Endothelial cell of umbilical vein (primary cell): Measurements from ENCODE around the gene CNTF. TPM values are rescaled to one million over a fixed set of nuclear protein-coding genes. Genes with fewer than 3 reads are reported as not detected.

Source experiments
- BruUV-seq: library from RNA; stranded (reverse); fragments of 400-500 nt; replicated peaks from 2 replicates; lab custom pipeline; 2021; lab: Mats Ljungman, UMichigan
- CTCF ChIA-PET: fragments of 300-600, 350-600 bp; sonication (Branson Sonifier 250); formaldehyde crosslinking; loops from one replicate; lab custom pipeline; 2021; ENCODE audit warnings: antibody characterized with exemption, inconsistent platforms; lab: Charles Lee
- POLR2A ChIA-PET: fragments of 300-600, 350-600 bp; sonication (Branson Sonifier 250); formaldehyde crosslinking; loops from one replicate; lab custom pipeline; 2021; ENCODE audit warnings: antibody characterized with exemption, inconsistent platforms; lab: Charles Lee
- DNase-seq: peaks from one replicate; pipeline ENCODE4 v3.0.0-alpha.2; 2011; ENCODE audit warnings: low read depth, low spot score
- FAIRE-seq: peaks from 2 replicates; lab custom pipeline; 2011; peaks lifted over from hg19 to GRCh38; lab: Jason Lieb, UNC
- H2AFZ ChIP-seq: 2 replicates; pipeline ENCODE4 v1.6.0; 2012; ENCODE audit warnings: low read depth, low read length, control low read depth, inconsistent platforms
- H3K27ac ChIP-seq: 2 replicates; pipeline ENCODE4 v1.5.1; 2011; ENCODE audit warnings: low read depth, mild to moderate bottlenecking, control low read depth, low read length, moderate library complexity; ENCODE audit not compliant: insufficient read depth
- H3K27me3 ChIP-seq, 2 experiments: 2 replicates each; pipeline versions ENCODE4 v1.6.0 to v1.6.1; 2011; ENCODE audit warnings: low read length in 2 of 2, mixed read lengths in 1 of 2; ENCODE audit not compliant: control insufficient read depth in 2 of 2, insufficient read depth in 2 of 2
- H3K36me3 ChIP-seq, 2 experiments: 2 replicates in 1 of 2; 3 replicates in 1 of 2; pipeline ENCODE4 v1.5.1; 2011; ENCODE audit warnings: low read length in 2 of 2, mild to moderate bottlenecking in 1 of 2, moderate library complexity in 1 of 2; ENCODE audit not compliant: control insufficient read depth in 2 of 2, insufficient read depth in 2 of 2; ENCODE audit errors: extremely low read depth in 1 of 2
- H3K4me1 ChIP-seq: 3 replicates; pipeline ENCODE4 v1.5.1; 2011; ENCODE audit warnings: mild to moderate bottlenecking, low read length; ENCODE audit not compliant: control insufficient read depth, insufficient read depth; ENCODE audit errors: extremely low read depth
- H3K4me2 ChIP-seq: 2 replicates; pipeline ENCODE4 v1.6.1; 2011; ENCODE audit warnings: low read length, control low read depth, mixed read lengths; ENCODE audit not compliant: insufficient read depth
- H3K4me3 ChIP-seq, 3 experiments: fragments of 200-600 bp in 1 of 3; sonication (generic), shearing (Covaris generic) in 1 of 3; replicated peaks in 1 of 3; 2 replicates each; pipeline ENCODE4 v1.5.1; 2011 to 2016; ENCODE audit warnings: control low read depth in 3 of 3, low read length in 3 of 3, mild to moderate bottlenecking in 2 of 3, inconsistent platforms in 1 of 3, low read depth in 1 of 3, moderate library complexity in 1 of 3; ENCODE audit not compliant: insufficient read depth in 1 of 3
- H3K79me2 ChIP-seq: 2 replicates; pipeline ENCODE4 v1.6.0; 2012; ENCODE audit warnings: low read length, inconsistent platforms; ENCODE audit not compliant: control insufficient read depth, insufficient read depth
- H3K9ac ChIP-seq: replicated peaks from 2 replicates; pipeline ENCODE3; 2011; ENCODE audit warnings: low read length, control low read depth; ENCODE audit not compliant: insufficient read depth; ENCODE audit errors: extremely low read depth
- H3K9me1 ChIP-seq: replicated peaks from 3 replicates; pipeline ENCODE4 v1.6.0; 2011; ENCODE audit warnings: mild to moderate bottlenecking, low read length; ENCODE audit not compliant: control insufficient read depth, insufficient read depth; ENCODE audit errors: extremely low read depth
- H3K9me3 ChIP-seq: replicated peaks from 2 replicates; pipeline ENCODE4 v1.5.1; 2012; ENCODE audit warnings: low read length, inconsistent platforms; ENCODE audit not compliant: control insufficient read depth, insufficient read depth
- H4K20me1 ChIP-seq: replicated peaks from 2 replicates; pipeline ENCODE3; 2011; ENCODE audit warnings: mild to moderate bottlenecking, low read length; ENCODE audit not compliant: control insufficient read depth, insufficient read depth; ENCODE audit errors: extremely low read depth
- EZH2 ChIP-seq: IDR thresholded peaks from 2 replicates; pipeline ENCODE4 v1.6.1; 2012; ENCODE audit warnings: borderline replicate concordance, low read depth, mild to moderate bottlenecking, moderate library complexity, low read length, inconsistent platforms; ENCODE audit not compliant: severe bottlenecking
- FOS ChIP-seq: IDR thresholded peaks from 2 replicates; pipeline ENCODE4 v1.6.1; 2011; ENCODE audit warnings: mild to moderate bottlenecking, low read length, moderate library complexity, borderline replicate concordance; ENCODE audit not compliant: insufficient read depth
- GATA2 ChIP-seq: IDR thresholded peaks from 2 replicates; pipeline ENCODE4 v1.7.0; 2011; ENCODE audit warnings: low read depth, mild to moderate bottlenecking, moderate library complexity, mixed read lengths, low read length; ENCODE audit not compliant: insufficient read length, insufficient read depth
- JUN ChIP-seq: IDR thresholded peaks from 2 replicates; pipeline ENCODE4 v1.6.1; 2011; ENCODE audit warnings: borderline replicate concordance, low read depth; ENCODE audit not compliant: insufficient read length, insufficient read depth
- MYC ChIP-seq: IDR thresholded peaks from one replicate; pipeline ENCODE4 v1.6.1; 2011; ENCODE audit warnings: mild to moderate bottlenecking, low read depth, low read length
- POLR2A ChIP-seq: IDR thresholded peaks from 2 replicates; pipeline ENCODE4 v1.6.1; 2012; ENCODE audit warnings: low read depth, mild to moderate bottlenecking, control low read depth, low read length
- POLR2AphosphoS5 ChIP-seq: IDR thresholded peaks from 2 replicates; pipeline ENCODE4 v1.6.1; 2012; ENCODE audit warnings: low read depth, mild to moderate bottlenecking, control low read depth, low read length, moderate library complexity; ENCODE audit not compliant: insufficient read depth
- dilution Hi-C: fragments of 300-500 bp; cut with MboI; formaldehyde crosslinking; loops from one replicate; pipeline ENCODE4 v1.15.0; 2019; ENCODE audit warnings: low sequenced_read_pairs; ENCODE audit not compliant: extremely low pct_ligation_motif_present
- intact Hi-C: fragments of 100-400 bp; cut with micrococcal nuclease; formaldehyde crosslinking; loops from one replicate; pipeline ENCODE4 v1.10.0; 2022
- polyA plus RNA-seq, 4 experiments: library from polyadenylated mRNA; depleted of rRNA in 3 of 4; stranded (reverse) in 3 of 4; unstranded in 1 of 4; fragments of >200 nt; gene quantifications; 2 replicates each; pipeline versions ENCODE4 v1.2.1 to v1.2.3, GENCODE V29; 2011 to 2012; ENCODE audit warnings: missing spikeins in 1 of 4
- total RNA-seq: library from RNA; stranded (reverse); gene quantifications from 2 replicates; pipeline ENCODE4 v1.2.3, GENCODE V29; 2021
- TF ChIP-seq, protein P1 (sequence below), 2 donors: IDR thresholded peaks; 1 replicate in 1 of 2; 2 replicates in 1 of 2; pipeline ENCODE4 v1.5.1; 2011; ENCODE audit warnings: low read length in 2 of 2, mild to moderate bottlenecking in 2 of 2, moderate library complexity in 2 of 2, control low read depth in 1 of 2, inconsistent platforms in 1 of 2, low read depth in 1 of 2; ENCODE audit not compliant: insufficient read depth in 1 of 2; ENCODE audit errors: extremely low read depth in 1 of 2
- TF ChIP-seq, protein P2 (sequence below): IDR thresholded peaks from 2 replicates; pipeline ENCODE4 v1.6.1; 2011; ENCODE audit not compliant: insufficient read depth, insufficient read length

Gene CNTF
- total and polyA plus RNA-seq, 2 donors (not counting 3 experiments of a cell fraction or from before 2014, with no cell fraction given): 0.84 to 3.3 TPM

DNA sequence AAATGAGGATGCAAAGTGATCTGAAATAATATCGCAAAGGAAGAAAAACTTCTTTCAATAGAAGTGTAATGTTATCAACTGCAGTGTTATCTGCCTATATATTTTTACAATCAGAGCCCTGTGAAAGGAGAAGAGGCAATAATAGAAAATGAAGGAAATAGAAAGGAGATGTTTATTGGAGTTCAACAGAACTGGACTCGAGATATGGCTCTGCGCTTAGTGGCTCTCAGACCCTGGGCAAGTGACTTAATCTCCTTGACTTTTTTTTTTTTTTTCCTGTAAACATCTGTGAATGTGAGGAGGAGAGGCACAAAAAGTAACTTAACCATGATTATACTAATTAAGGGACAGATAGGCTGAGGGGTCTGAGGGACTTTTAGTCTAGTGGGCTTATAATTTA is 18.9 kb downstream of the CNTF start:
- Histone ChIP-seq H3K9me3 (no peaks in the 10 kb centered on the region), H3K9ac (no peak overlapping the region), H3K36me3 (no peaks in the 10 kb centered on the region), H3K9me1 (no peaks in the 10 kb centered on the region), H3K27me3 (peaks cover 4 to 18% of the 10 kb centered on the region in 2 experiments), H3K4me3 (no peak overlapping the region), H2AFZ (no peak overlapping the region), H3K4me1 (no peaks in the 10 kb centered on the region), H4K20me1 (no peaks in the 10 kb centered on the region), H3K4me2 (no peak overlapping the region), H3K27ac (no peak overlapping the region), H3K79me2 (no peaks in the 10 kb centered on the region)
- intact Hi-C loops (no loop called here), dilution Hi-C loops (no loop called here)
- ChIA-PET CTCF (interaction anchor here (2.5 kb wide), 1 partner anchor 12 kb away, joined by 7 read pairs; no protein-coding TSS in a partner anchor), POLR2A (no interaction called here)
- TF ChIP-seq POLR2A (no peak), MYC (no peak), JUN (no peak), GATA2 (no peak), POLR2AphosphoS5 (no peak), FOS (no peak), EZH2 (no peak)
- TF ChIP-seq, protein P1, sequence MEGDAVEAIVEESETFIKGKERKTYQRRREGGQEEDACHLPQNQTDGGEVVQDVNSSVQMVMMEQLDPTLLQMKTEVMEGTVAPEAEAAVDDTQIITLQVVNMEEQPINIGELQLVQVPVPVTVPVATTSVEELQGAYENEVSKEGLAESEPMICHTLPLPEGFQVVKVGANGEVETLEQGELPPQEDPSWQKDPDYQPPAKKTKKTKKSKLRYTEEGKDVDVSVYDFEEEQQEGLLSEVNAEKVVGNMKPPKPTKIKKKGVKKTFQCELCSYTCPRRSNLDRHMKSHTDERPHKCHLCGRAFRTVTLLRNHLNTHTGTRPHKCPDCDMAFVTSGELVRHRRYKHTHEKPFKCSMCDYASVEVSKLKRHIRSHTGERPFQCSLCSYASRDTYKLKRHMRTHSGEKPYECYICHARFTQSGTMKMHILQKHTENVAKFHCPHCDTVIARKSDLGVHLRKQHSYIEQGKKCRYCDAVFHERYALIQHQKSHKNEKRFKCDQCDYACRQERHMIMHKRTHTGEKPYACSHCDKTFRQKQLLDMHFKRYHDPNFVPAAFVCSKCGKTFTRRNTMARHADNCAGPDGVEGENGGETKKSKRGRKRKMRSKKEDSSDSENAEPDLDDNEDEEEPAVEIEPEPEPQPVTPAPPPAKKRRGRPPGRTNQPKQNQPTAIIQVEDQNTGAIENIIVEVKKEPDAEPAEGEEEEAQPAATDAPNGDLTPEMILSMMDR (IDR thresholded peaks at IDR 0.05; ENCODE audit: extremely low read depth in 1 of 2, insufficient read depth in 1 of 2, low read depth in 1 of 2, low read length in 2 of 2): no peak
- TF ChIP-seq, protein P2, sequence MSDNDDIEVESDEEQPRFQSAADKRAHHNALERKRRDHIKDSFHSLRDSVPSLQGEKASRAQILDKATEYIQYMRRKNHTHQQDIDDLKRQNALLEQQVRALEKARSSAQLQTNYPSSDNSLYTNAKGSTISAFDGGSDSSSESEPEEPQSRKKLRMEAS: no peak
- DNase-seq (no peak), FAIRE-seq (no peak)
- BruUV-seq: no TSS peak
